Fibroblast of villous mesenchyme (primary cell): ENCODE measurements around the gene TAF8. TPM values are rescaled to one million over a fixed set of nuclear protein-coding genes. Genes with fewer than 3 reads are reported as not detected.

Experiments
- DNase-seq: peaks from one replicate; pipeline ENCODE4 v3.0.0-alpha.2; 2010; ENCODE audit warnings: low read depth
- H3K4me3 ChIP-seq: 2 replicates; pipeline ENCODE4 v1.5.1; 2011; ENCODE audit warnings: low read depth, mild to moderate bottlenecking, low read length
- total RNA-seq: library from RNA; depleted of rRNA; stranded (reverse); fragments of >200 nt; gene quantifications from 2 replicates; pipeline ENCODE4 v1.2.3, GENCODE V29; 2012
- TF ChIP-seq, protein P1 (sequence below): IDR thresholded peaks from 2 replicates; pipeline ENCODE4 v1.5.1; 2012; ENCODE audit warnings: low read depth, mild to moderate bottlenecking, low read length; ENCODE audit not compliant: insufficient read depth

Gene TAF8
- total RNA-seq, 1 donor, result 16.0 TPM

GRCh38 chr6:42066156-42066675 lies 15.9 kb downstream of the TAF8 start:
- TF ChIP-seq, protein P1, sequence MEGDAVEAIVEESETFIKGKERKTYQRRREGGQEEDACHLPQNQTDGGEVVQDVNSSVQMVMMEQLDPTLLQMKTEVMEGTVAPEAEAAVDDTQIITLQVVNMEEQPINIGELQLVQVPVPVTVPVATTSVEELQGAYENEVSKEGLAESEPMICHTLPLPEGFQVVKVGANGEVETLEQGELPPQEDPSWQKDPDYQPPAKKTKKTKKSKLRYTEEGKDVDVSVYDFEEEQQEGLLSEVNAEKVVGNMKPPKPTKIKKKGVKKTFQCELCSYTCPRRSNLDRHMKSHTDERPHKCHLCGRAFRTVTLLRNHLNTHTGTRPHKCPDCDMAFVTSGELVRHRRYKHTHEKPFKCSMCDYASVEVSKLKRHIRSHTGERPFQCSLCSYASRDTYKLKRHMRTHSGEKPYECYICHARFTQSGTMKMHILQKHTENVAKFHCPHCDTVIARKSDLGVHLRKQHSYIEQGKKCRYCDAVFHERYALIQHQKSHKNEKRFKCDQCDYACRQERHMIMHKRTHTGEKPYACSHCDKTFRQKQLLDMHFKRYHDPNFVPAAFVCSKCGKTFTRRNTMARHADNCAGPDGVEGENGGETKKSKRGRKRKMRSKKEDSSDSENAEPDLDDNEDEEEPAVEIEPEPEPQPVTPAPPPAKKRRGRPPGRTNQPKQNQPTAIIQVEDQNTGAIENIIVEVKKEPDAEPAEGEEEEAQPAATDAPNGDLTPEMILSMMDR, result no peak
- H3K4me3 ChIP-seq, result no peak overlapping the region

GRCh38 chr6:42068173-42068572 lies 17.8 kb downstream of the TAF8 start:
- no peak overlapping the region for H3K4me3 ChIP-seq
- TF ChIP-seq, protein P1, result no peak
- no peak for DNase-seq

More at GRCh38 chr6:42066156-42066675, 15.9 kb downstream of the TAF8 start:
- no peak for DNase-seq

DNA sequence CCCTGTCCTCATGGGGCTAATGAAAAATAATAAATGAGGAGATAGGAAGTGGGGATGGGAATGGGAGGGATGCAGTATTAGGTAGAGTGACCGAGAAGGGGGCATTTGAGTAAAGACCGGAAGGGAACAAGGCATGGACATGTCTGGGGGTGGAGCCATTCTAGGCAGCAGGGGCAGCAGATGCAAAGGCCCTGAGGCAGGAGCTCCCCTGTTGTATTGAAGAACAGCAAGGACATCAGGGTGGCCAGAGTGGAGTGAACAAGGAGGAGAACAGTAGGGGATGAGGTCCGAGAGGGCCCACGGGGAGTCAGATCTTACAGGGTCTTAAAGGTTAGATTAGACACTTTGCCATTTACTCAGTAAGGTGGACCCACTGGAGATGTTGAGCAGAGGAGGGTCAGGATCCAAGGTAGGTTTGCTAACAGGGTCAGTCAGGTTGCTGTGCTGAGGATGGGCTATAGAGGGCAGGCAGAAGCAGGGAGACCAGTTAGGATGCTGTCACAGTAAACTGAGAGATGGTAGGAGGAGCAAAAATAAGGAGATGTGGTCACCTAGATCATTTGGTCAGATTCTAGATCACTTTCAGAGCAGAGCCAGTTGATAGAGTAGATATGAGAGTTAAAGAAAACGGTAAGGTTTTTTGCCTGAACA lies 18.7 kb downstream of the TAF8 start:
- no peak for DNase-seq
- no peak overlapping the region for H3K4me3 ChIP-seq
- TF ChIP-seq, protein P1, result no peak

GRCh38 chr6:42071881-42072583 lies 21.7 kb downstream of the TAF8 start:
- DNase-seq, result no peak
- no peak overlapping the region for H3K4me3 ChIP-seq
- TF ChIP-seq, protein P1, result no peak

- TF ChIP-seq, protein P1, result no peak
- H3K4me3 ChIP-seq, result no peak overlapping the region
- no peak for DNase-seq
These were observed 23.0 kb downstream of the TAF8 start for GRCh38 chr6:42073287-42073686.

GRCh38 chr6:42075159-42075838 lies 25.0 kb downstream of the TAF8 start:
- DNase-seq, result peak; percentile 77
- TF ChIP-seq, protein P1, result peak; percentile 89
- H3K4me3 ChIP-seq, result no peak overlapping the region
